A549 treated with dexamethasone at 1 μM for 4 hours (cell line): ENCODE data around the gene LCE2D. TPM values are rescaled to one million over a fixed set of nuclear protein-coding genes. Genes with fewer than 3 reads are reported as not detected.

Experiments
- total RNA-seq: library from RNA; stranded (reverse); fragments of 200-300 nt; extraction: Qiagen RNA extraction; gene quantifications from 5 replicates; pipeline ENCODE4 v1.2.3, GENCODE V29; 2022

Gene LCE2D
- total RNA-seq = not detected in 5 replicates

GRCh38 chr1:152663098-152663497, at the start of gene LCE2D:
Gene LCE2D (plus strand): TSS chr1:152663380. CDS start chr1:152664106, 726 bp downstream.

DNA sequence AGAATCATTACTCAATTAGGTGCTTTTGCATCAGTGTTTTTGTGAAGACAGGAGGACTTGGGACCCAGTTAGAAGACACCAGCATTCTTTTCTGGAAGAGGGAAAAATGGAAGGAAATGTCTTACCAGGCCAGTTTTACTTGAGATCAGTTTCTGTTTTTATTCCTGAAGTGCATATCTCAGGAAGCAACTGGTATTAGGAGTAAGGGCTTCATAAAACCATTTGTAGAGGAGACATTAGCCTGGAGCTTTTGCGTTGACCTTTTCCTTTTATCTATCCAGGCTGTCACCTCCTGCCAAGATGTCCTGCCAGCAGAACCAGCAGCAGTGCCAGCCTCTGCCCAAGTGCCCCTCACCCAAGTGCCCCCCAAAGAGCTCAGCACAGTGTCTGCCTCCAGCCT, 49.7 kb upstream of the LCE2D start, which contains the start of gene LCE3B:
Gene LCE3B (plus strand): TSS at position 301 of the 400 bp plus-strand sequence. CDS start 0 bp downstream, at position 301.

GRCh38 chr1:152622803-152623202, 40.4 kb upstream of the LCE2D start, which contains the start of gene LCE3A:
Gene LCE3A (minus strand): TSS chr1:152623103. CDS start chr1:152623103, 0 bp downstream.

GRCh38 chr1:152674983-152675382, 11.8 kb downstream of the LCE2D start, which contains the start of gene LCE2C:
Gene LCE2C (plus strand): TSS chr1:152675279. CDS start chr1:152676016, 737 bp downstream.

DNA sequence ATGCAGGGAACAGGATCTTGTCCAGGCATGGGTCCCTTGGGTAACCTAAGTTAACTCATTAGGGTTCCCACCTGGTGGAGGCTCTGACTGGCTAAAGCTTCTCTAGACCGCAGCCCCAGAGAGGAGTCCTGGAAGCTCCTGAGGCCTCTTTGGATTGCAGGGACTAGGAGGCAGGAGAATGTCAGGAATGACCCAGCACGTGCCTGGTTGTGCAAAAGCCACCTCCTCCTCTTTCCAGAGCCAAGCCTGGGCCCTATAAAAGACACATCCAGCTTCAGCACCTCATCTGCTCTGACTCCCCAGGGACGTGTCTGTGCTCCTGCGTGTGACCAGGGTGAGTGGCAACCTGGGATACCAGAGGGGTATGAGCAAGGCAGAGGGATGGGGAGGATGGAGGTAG, 22.6 kb downstream of the LCE2D start, which contains the start of gene LCE2B:
Gene LCE2B (plus strand): TSS at position 301 of the 400 bp plus-strand sequence. CDS start 721 bp downstream, outside the sequence.

DNA sequence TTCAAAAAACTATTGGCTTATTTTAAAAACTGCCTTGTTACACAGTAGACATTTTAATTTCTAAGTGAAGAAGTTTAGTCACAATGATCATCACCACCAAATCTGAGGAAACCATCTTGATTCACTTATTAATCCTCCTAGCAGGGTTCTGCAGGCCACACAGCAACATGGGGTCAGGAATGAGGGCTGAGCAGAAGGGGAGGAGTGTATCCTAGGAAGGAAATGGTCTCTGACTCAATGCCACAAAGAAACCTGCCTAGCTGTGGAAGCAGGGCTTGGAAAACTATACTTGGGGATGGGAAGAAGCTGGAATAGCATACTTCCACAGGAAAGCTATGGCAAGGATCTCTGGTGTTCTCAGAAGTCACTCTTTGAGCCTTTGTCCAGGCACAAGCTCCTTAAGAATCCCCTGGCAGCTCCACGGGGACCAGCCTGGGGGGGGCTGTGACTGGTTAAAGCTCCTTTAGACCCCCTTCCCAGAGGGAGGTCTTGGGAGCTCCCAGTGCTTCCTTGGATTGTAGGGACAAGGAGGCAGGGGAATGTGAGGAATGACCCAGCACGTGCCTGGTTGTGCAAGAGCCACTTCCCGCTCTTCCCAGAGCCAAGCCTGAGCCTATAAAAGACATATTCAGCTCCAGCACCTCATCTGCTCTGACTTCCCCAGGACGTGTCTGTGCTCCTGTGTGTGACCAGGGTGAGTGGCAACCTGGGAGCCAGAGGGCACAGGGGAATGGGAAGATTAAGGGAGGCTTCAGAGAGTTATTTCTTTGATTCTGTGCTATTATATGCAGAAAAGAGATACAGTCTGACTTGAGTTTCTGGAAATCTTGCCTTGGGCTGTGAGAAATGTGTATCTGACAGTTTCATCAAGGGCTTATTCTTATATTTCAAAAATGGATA, 34.8 kb downstream of the LCE2D start, which contains the start of gene LCE2A:
Gene LCE2A (plus strand): TSS at position 645 of the 900 bp plus-strand sequence. CDS start 557 bp downstream, outside the sequence.

DNA sequence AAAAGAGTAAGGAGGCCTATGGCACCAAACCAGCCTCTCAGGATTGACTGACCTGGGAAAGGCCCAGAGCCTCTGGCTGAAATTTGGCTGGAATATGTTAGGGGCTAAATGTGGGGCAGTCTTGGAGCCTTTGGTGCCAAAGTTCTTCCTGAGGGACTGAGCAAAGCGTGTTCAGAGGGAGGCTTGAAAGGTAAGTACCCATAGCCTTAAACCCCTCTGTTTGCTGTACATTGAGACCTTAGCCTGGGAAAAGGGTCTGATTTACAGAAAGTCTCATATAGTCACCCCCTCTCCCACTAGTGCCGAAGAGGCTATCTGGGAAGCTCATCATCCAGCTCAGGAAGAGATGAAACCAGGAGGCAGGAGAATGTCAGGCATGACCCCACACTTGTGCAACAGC, 44.7 kb downstream of the LCE2D start, which contains the start of gene LCE4A:
Gene LCE4A (plus strand): TSS at position 301 of the 400 bp plus-strand sequence. CDS start 916 bp downstream, outside the sequence.

Other genes with a start within 250 kb of the LCE2D start
- gene CRNN, start 249.1 kb upstream of the LCE2D start, total RNA-seq = not detected in 5 replicates
- gene LCE5A, start 152.6 kb upstream of the LCE2D start, total RNA-seq = not detected in 5 replicates
- gene CRCT1, start 148.9 kb upstream of the LCE2D start, total RNA-seq = 0.32 to 0.81 TPM (median 0.43 TPM) in 4 of 5 replicates, not detected in the other
- gene LCE3E, start 96.6 kb upstream of the LCE2D start, total RNA-seq = 0.24 to 0.26 TPM in 2 of 5 replicates, not detected in the others
- gene LCE3D, start 82.9 kb upstream of the LCE2D start, total RNA-seq = 2.1 to 4.5 TPM (median 3.6 TPM) in 5 replicates
- gene LCE3C, start 63.1 kb upstream of the LCE2D start, total RNA-seq = not detected in 5 replicates
- not detected in 5 replicates for gene LCE3B, start 49.6 kb upstream of the LCE2D start, total RNA-seq
- gene LCE3A, start 40.3 kb upstream of the LCE2D start, total RNA-seq = not detected in 5 replicates
- gene LCE2C, start 11.9 kb downstream of the LCE2D start, total RNA-seq = not detected in 5 replicates
- gene LCE2B, start 22.7 kb downstream of the LCE2D start, total RNA-seq = not detected in 5 replicates
- gene LCE2A, start 35.0 kb downstream of the LCE2D start, total RNA-seq = not detected in 5 replicates
- not detected in 5 replicates for gene LCE4A, start 44.8 kb downstream of the LCE2D start, total RNA-seq
- gene KPRP, start 94.6 kb downstream of the LCE2D start, total RNA-seq = not detected in 5 replicates
- not detected in 5 replicates for gene LCE1F, start 111.8 kb downstream of the LCE2D start, total RNA-seq
- not detected in 5 replicates for gene LCE1E, start 122.9 kb downstream of the LCE2D start, total RNA-seq
- gene LCE1D, start 133.3 kb downstream of the LCE2D start, total RNA-seq = not detected in 5 replicates
- gene LCE1C, start 143.3 kb downstream of the LCE2D start, total RNA-seq = 0.14 TPM in 1 of 5 replicates, not detected in the others
- gene LCE1B, start 148.6 kb downstream of the LCE2D start, total RNA-seq = 0.08 TPM in 1 of 5 replicates, not detected in the others
- gene LCE1A, start 164.1 kb downstream of the LCE2D start, total RNA-seq = not detected in 5 replicates
- gene LCE6A, start 179.5 kb downstream of the LCE2D start, total RNA-seq = not detected in 5 replicates
- not detected in 5 replicates for gene LCE7A, start 196.6 kb downstream of the LCE2D start, total RNA-seq
- gene SMCP, start 214.9 kb downstream of the LCE2D start, total RNA-seq = not detected in 5 replicates
- 0.05 to 0.12 TPM (median 0.09 TPM) in 5 replicates for gene IVL, start 245.2 kb downstream of the LCE2D start, total RNA-seq